ENCODE data around the gene SGSM2.

Gene SGSM2

GRCh38 chr17:2399572-2400473, 62.5 kb downstream of the SGSM2 start:
- H3K36me3 Mint-ChIP-seq (ENCODE audit: low read depth), result peaks cover 40% of the 10 kb centered on the region
- no peaks in the 10 kb centered on the region for H3K9me3 Mint-ChIP-seq
- peak overlapping the region; percentile 99 for H3K4me3 Mint-ChIP-seq
- H3K4me1 Mint-ChIP-seq (ENCODE audit: low read depth), result peaks cover 73% of the 10 kb centered on the region
- peak overlapping the region; percentile 95 for H3K27ac Mint-ChIP-seq
- intact Hi-C loops (cut with micrococcal nuclease), result loop anchor here (10.0 kb wide), 1 partner anchor 825 kb away; no protein-coding TSS in a partner anchor
- H3K27me3 Mint-ChIP-seq, result no peaks in the 10 kb centered on the region

- intact Hi-C loops (cut with micrococcal nuclease), result no loop called here
- H3K4me3 Mint-ChIP-seq, result peak overlapping the region; percentile 99
- peak overlapping the region; percentile 95 for H3K27ac Mint-ChIP-seq
- no peaks in the 10 kb centered on the region for H3K9me3 Mint-ChIP-seq
- H3K36me3 Mint-ChIP-seq (ENCODE audit: low read depth), result peaks cover 33% of the 10 kb centered on the region
- H3K27me3 Mint-ChIP-seq, result no peaks in the 10 kb centered on the region
- peaks cover 73% of the 10 kb centered on the region for H3K4me1 Mint-ChIP-seq (ENCODE audit: low read depth)
Measured at GRCh38 chr17:2400474-2400866, 63.2 kb downstream of the SGSM2 start.

GRCh38 chr17:2400877-2401425, 63.6 kb downstream of the SGSM2 start, which contains the start of gene MNT:
Gene MNT, minus strand, starts transcription at chr17:2401060. Its CDS starts 348 bp downstream, at chr17:2400712.
- peak within 1 kb of the TSS; percentile 95 for H3K27ac Mint-ChIP-seq
- H3K4me1 Mint-ChIP-seq (ENCODE audit: low read depth), result peaks cover 73% of the 10 kb centered on the region
- peak within 1 kb of the TSS; percentile 99 for H3K4me3 Mint-ChIP-seq
- H3K36me3 Mint-ChIP-seq (ENCODE audit: low read depth), result peaks cover 33% of the 10 kb centered on the region
- no peaks in the 10 kb centered on the region for H3K9me3 Mint-ChIP-seq
- intact Hi-C loops (cut with micrococcal nuclease), result loop anchor here (1.0 kb wide), 1 partner anchor 9 kb away; no protein-coding TSS in a partner anchor
- H3K27me3 Mint-ChIP-seq, result no peaks in the 10 kb centered on the region

GRCh38 chr17:2401426-2402221, 64.3 kb downstream of the SGSM2 start:
- Mint-ChIP-seq H3K9me3 (no peaks in the 10 kb centered on the region), H3K27me3 (no peaks in the 10 kb centered on the region), H3K27ac (peak overlapping the region; percentile 95), H3K4me1 (ENCODE audit: low read depth) (peaks cover 73% of the 10 kb centered on the region), H3K36me3 (ENCODE audit: low read depth) (peaks cover 27% of the 10 kb centered on the region), H3K4me3 (peak overlapping the region; percentile 99)
- intact Hi-C loops (cut with micrococcal nuclease), result loop anchor here (1.0 kb wide), 1 partner anchor 9 kb away; no protein-coding TSS in a partner anchor

- peak overlapping the region; percentile 95 for H3K27ac Mint-ChIP-seq
- H3K4me1 Mint-ChIP-seq (ENCODE audit: low read depth), result peaks cover 73% of the 10 kb centered on the region
- peak overlapping the region; percentile 71 for H3K4me3 Mint-ChIP-seq
- H3K9me3 Mint-ChIP-seq, result no peaks in the 10 kb centered on the region
- H3K36me3 Mint-ChIP-seq (ENCODE audit: low read depth), result peaks cover 25% of the 10 kb centered on the region
- intact Hi-C loops (cut with micrococcal nuclease), result no loop called here
- no peaks in the 10 kb centered on the region for H3K27me3 Mint-ChIP-seq
Measured at GRCh38 chr17:2402544-2402943, 65.2 kb downstream of the SGSM2 start.

GRCh38 chr17:2403044-2403443, 65.7 kb downstream of the SGSM2 start:
- Mint-ChIP-seq H3K36me3 (ENCODE audit: low read depth) (peaks cover 25% of the 10 kb centered on the region), H3K27me3 (no peaks in the 10 kb centered on the region), H3K9me3 (no peaks in the 10 kb centered on the region), H3K4me3 (no peak overlapping the region), H3K27ac (peak overlapping the region; percentile 95), H3K4me1 (ENCODE audit: low read depth) (peaks cover 73% of the 10 kb centered on the region)
- intact Hi-C loops (cut with micrococcal nuclease), result no loop called here

GRCh38 chr17:2405247-2405926, 68.1 kb downstream of the SGSM2 start:
- intact Hi-C loops (cut with micrococcal nuclease), result no loop called here
- H3K36me3 Mint-ChIP-seq (ENCODE audit: low read depth), result peaks cover 11% of the 10 kb centered on the region
- H3K27me3 Mint-ChIP-seq, result no peaks in the 10 kb centered on the region
- H3K27ac Mint-ChIP-seq, result peak overlapping the region; percentile 95
- peaks cover 58% of the 10 kb centered on the region for H3K4me1 Mint-ChIP-seq (ENCODE audit: low read depth)
- H3K9me3 Mint-ChIP-seq, result no peaks in the 10 kb centered on the region
- peak overlapping the region; percentile 24 for H3K4me3 Mint-ChIP-seq

- H3K36me3 Mint-ChIP-seq (ENCODE audit: low read depth), result peaks cover 14% of the 10 kb centered on the region
- intact Hi-C loops (cut with micrococcal nuclease), result no loop called here
- no peaks in the 10 kb centered on the region for H3K27me3 Mint-ChIP-seq
- H3K4me3 Mint-ChIP-seq, result peak overlapping the region; percentile 49
- peaks cover 58% of the 10 kb centered on the region for H3K4me1 Mint-ChIP-seq (ENCODE audit: low read depth)
- H3K9me3 Mint-ChIP-seq, result no peaks in the 10 kb centered on the region
- H3K27ac Mint-ChIP-seq, result peak overlapping the region; percentile 95
Measured at GRCh38 chr17:2406271-2406902, 69.1 kb downstream of the SGSM2 start.

GRCh38 chr17:2406903-2407790, 69.8 kb downstream of the SGSM2 start:
- Mint-ChIP-seq H3K4me1 (ENCODE audit: low read depth) (peaks cover 58% of the 10 kb centered on the region), H3K27ac (peak overlapping the region; percentile 95), H3K36me3 (ENCODE audit: low read depth) (peaks cover 8% of the 10 kb centered on the region), H3K4me3 (peak overlapping the region; percentile 49), H3K9me3 (no peaks in the 10 kb centered on the region), H3K27me3 (no peaks in the 10 kb centered on the region)
- intact Hi-C loops (cut with micrococcal nuclease), result no loop called here

- H3K36me3 Mint-ChIP-seq (ENCODE audit: low read depth), result peaks cover 20% of the 10 kb centered on the region
- H3K27me3 Mint-ChIP-seq, result no peaks in the 10 kb centered on the region
- no peaks in the 10 kb centered on the region for H3K9me3 Mint-ChIP-seq
- peak overlapping the region; percentile 13 for H3K27ac Mint-ChIP-seq
- H3K4me3 Mint-ChIP-seq, result no peak overlapping the region
- intact Hi-C loops (cut with micrococcal nuclease), result no loop called here
- H3K4me1 Mint-ChIP-seq (ENCODE audit: low read depth), result peaks cover 50% of the 10 kb centered on the region
Measured at GRCh38 chr17:2410951-2411350, 73.7 kb downstream of the SGSM2 start.

- Mint-ChIP-seq H3K27me3 (no peaks in the 10 kb centered on the region), H3K4me3 (no peak overlapping the region), H3K27ac (peak overlapping the region; percentile 57), H3K9me3 (no peaks in the 10 kb centered on the region), H3K36me3 (ENCODE audit: low read depth) (peaks cover 20% of the 10 kb centered on the region), H3K4me1 (ENCODE audit: low read depth) (peaks cover 49% of the 10 kb centered on the region)
- intact Hi-C loops (cut with micrococcal nuclease), result no loop called here
Measured at GRCh38 chr17:2412561-2413021, 75.3 kb downstream of the SGSM2 start.

- Mint-ChIP-seq H3K4me3 (no peak overlapping the region), H3K9me3 (no peaks in the 10 kb centered on the region), H3K4me1 (ENCODE audit: low read depth) (peaks cover 44% of the 10 kb centered on the region), H3K27me3 (no peaks in the 10 kb centered on the region), H3K36me3 (ENCODE audit: low read depth) (peaks cover 36% of the 10 kb centered on the region), H3K27ac (peak overlapping the region; percentile 56)
- intact Hi-C loops (cut with micrococcal nuclease), result no loop called here
Measured at GRCh38 chr17:2414446-2415064, 77.3 kb downstream of the SGSM2 start.
